ENCODE data around the gene TBC1D5.

The TBC1D5 gene

GRCh38 chr3:17302170-17302569 lies 440.3 kb downstream of the TBC1D5 start:
- no peaks in the 10 kb centered on the region for H3K36me3 ChIP-seq (ENCODE audit: insufficient read depth, low read length)

GRCh38 chr3:17301271-17301670 lies 441.2 kb downstream of the TBC1D5 start:
- Histone ChIP-seq H3K27ac (no peak overlapping the region), H3K9ac (ENCODE audit: insufficient read length) (no peak overlapping the region), H3K4me3 (no peak overlapping the region), H3K36me3 (ENCODE audit: insufficient read depth, low read length) (no peaks in the 10 kb centered on the region), H3K9me3 (ENCODE audit: low read depth, low read length) (no peaks in the 10 kb centered on the region)
- TF ChIP-seq FOXP2 (optimal IDR thresholded peaks at IDR 0.05; ENCODE audit: control extremely low read depth, extremely low read length, insufficient read depth) (no peak), EZH2 (IDR thresholded peaks at IDR 0.05) (no peak), POLR2AphosphoS5 (IDR thresholded peaks at IDR 0.05; ENCODE audit: borderline replicate concordance, low read depth, low read length) (no peak)
- no peak for DNase-seq (ENCODE audit: low read depth, low spot score)

More at GRCh38 chr3:17302170-17302569, 440.3 kb downstream of the TBC1D5 start:
- no peak overlapping the region for H3K27ac ChIP-seq
- no peak for DNase-seq (ENCODE audit: low read depth, low spot score)
- no peak overlapping the region for H3K4me3 ChIP-seq
- no peaks in the 10 kb centered on the region for H3K9me3 ChIP-seq (ENCODE audit: low read depth, low read length)
- TF ChIP-seq POLR2AphosphoS5 (IDR thresholded peaks at IDR 0.05; ENCODE audit: borderline replicate concordance, low read depth, low read length) (no peak), EZH2 (IDR thresholded peaks at IDR 0.05) (no peak), FOXP2 (optimal IDR thresholded peaks at IDR 0.05; ENCODE audit: control extremely low read depth, extremely low read length, insufficient read depth) (no peak)
- no peak overlapping the region for H3K9ac ChIP-seq (ENCODE audit: insufficient read length)

- Histone ChIP-seq H3K36me3 (ENCODE audit: insufficient read depth, low read length) (no peaks in the 10 kb centered on the region), H3K9me3 (ENCODE audit: low read depth, low read length) (no peaks in the 10 kb centered on the region), H3K27ac (no peak overlapping the region), H3K9ac (ENCODE audit: insufficient read length) (no peak overlapping the region), H3K4me3 (no peak overlapping the region)
- TF ChIP-seq POLR2AphosphoS5 (IDR thresholded peaks at IDR 0.05; ENCODE audit: borderline replicate concordance, low read depth, low read length) (no peak), FOXP2 (optimal IDR thresholded peaks at IDR 0.05; ENCODE audit: control extremely low read depth, extremely low read length, insufficient read depth) (no peak), EZH2 (IDR thresholded peaks at IDR 0.05) (no peak)
- DNase-seq (ENCODE audit: low read depth, low spot score), result no peak
Measured at GRCh38 chr3:17300441-17300840, 442.0 kb downstream of the TBC1D5 start.

- no peak for DNase-seq (ENCODE audit: low read depth, low spot score)
- Histone ChIP-seq H3K36me3 (ENCODE audit: insufficient read depth, low read length) (no peaks in the 10 kb centered on the region), H3K9ac (ENCODE audit: insufficient read length) (no peak overlapping the region), H3K27ac (no peak overlapping the region), H3K4me3 (no peak overlapping the region), H3K9me3 (ENCODE audit: low read depth, low read length) (no peaks in the 10 kb centered on the region)
- TF ChIP-seq EZH2 (IDR thresholded peaks at IDR 0.05), result no peak
- no peak for TF ChIP-seq FOXP2 (optimal IDR thresholded peaks at IDR 0.05; ENCODE audit: control extremely low read depth, extremely low read length, insufficient read depth)
- TF ChIP-seq POLR2AphosphoS5 (IDR thresholded peaks at IDR 0.05; ENCODE audit: borderline replicate concordance, low read depth, low read length), result no peak
Measured at GRCh38 chr3:17298038-17298437, 444.4 kb downstream of the TBC1D5 start.

GRCh38 chr3:17292556-17292955 lies 449.9 kb downstream of the TBC1D5 start:
- no peak overlapping the region for H3K27ac ChIP-seq
- no peaks in the 10 kb centered on the region for H3K9me3 ChIP-seq (ENCODE audit: low read depth, low read length)
- TF ChIP-seq FOXP2 (optimal IDR thresholded peaks at IDR 0.05; ENCODE audit: control extremely low read depth, extremely low read length, insufficient read depth) (no peak), EZH2 (IDR thresholded peaks at IDR 0.05) (no peak), POLR2AphosphoS5 (IDR thresholded peaks at IDR 0.05; ENCODE audit: borderline replicate concordance, low read depth, low read length) (no peak)
- H3K36me3 ChIP-seq (ENCODE audit: insufficient read depth, low read length), result no peaks in the 10 kb centered on the region
- H3K4me3 ChIP-seq, result no peak overlapping the region
- H3K9ac ChIP-seq (ENCODE audit: insufficient read length), result no peak overlapping the region
- DNase-seq (ENCODE audit: low read depth, low spot score), result no peak

GRCh38 chr3:17290894-17291293 lies 451.5 kb downstream of the TBC1D5 start:
- no peak overlapping the region for H3K9ac ChIP-seq (ENCODE audit: insufficient read length)
- TF ChIP-seq POLR2AphosphoS5 (IDR thresholded peaks at IDR 0.05; ENCODE audit: borderline replicate concordance, low read depth, low read length) (no peak), FOXP2 (optimal IDR thresholded peaks at IDR 0.05; ENCODE audit: control extremely low read depth, extremely low read length, insufficient read depth) (no peak)
- no peak overlapping the region for H3K4me3 ChIP-seq
- H3K36me3 ChIP-seq (ENCODE audit: insufficient read depth, low read length), result no peaks in the 10 kb centered on the region
- DNase-seq (ENCODE audit: low read depth, low spot score), result no peak
- H3K9me3 ChIP-seq (ENCODE audit: low read depth, low read length), result no peaks in the 10 kb centered on the region
- H3K27ac ChIP-seq, result no peak overlapping the region

- no peak for DNase-seq (ENCODE audit: low read depth, low spot score)
- Histone ChIP-seq H3K27ac (no peak overlapping the region), H3K9me3 (ENCODE audit: low read depth, low read length) (no peaks in the 10 kb centered on the region), H3K9ac (ENCODE audit: insufficient read length) (no peak overlapping the region), H3K36me3 (ENCODE audit: insufficient read depth, low read length) (no peaks in the 10 kb centered on the region), H3K4me3 (no peak overlapping the region)
- TF ChIP-seq EZH2 (IDR thresholded peaks at IDR 0.05), result no peak
- no peak for TF ChIP-seq POLR2AphosphoS5 (IDR thresholded peaks at IDR 0.05; ENCODE audit: borderline replicate concordance, low read depth, low read length)
- no peak for TF ChIP-seq FOXP2 (optimal IDR thresholded peaks at IDR 0.05; ENCODE audit: control extremely low read depth, extremely low read length, insufficient read depth)
Measured at GRCh38 chr3:17288839-17289399, 453.5 kb downstream of the TBC1D5 start.

GRCh38 chr3:17287006-17287689 lies 455.3 kb downstream of the TBC1D5 start:
- H3K9ac ChIP-seq (ENCODE audit: insufficient read length), result no peak overlapping the region
- H3K9me3 ChIP-seq (ENCODE audit: low read depth, low read length), result no peaks in the 10 kb centered on the region
- TF ChIP-seq FOXP2 (optimal IDR thresholded peaks at IDR 0.05; ENCODE audit: control extremely low read depth, extremely low read length, insufficient read depth), result no peak
- TF ChIP-seq POLR2AphosphoS5 (IDR thresholded peaks at IDR 0.05; ENCODE audit: borderline replicate concordance, low read depth, low read length), result no peak
- no peak for TF ChIP-seq EZH2 (IDR thresholded peaks at IDR 0.05)
- no peak overlapping the region for H3K27ac ChIP-seq
- DNase-seq (ENCODE audit: low read depth, low spot score), result no peak
- no peak overlapping the region for H3K4me3 ChIP-seq
- no peaks in the 10 kb centered on the region for H3K36me3 ChIP-seq (ENCODE audit: insufficient read depth, low read length)
